Fibroblast of lung (primary cell): Measurements from ENCODE around the gene SPTB. TPM values are rescaled to one million over a fixed set of nuclear protein-coding genes. Genes with fewer than 3 reads are reported as not detected.

ENCODE experiments used
- DNase-seq, 2 donors: peaks; one replicate each; pipeline versions ENCODE4 v3.0.0 to v3.0.0-alpha.2; 2010; ENCODE audit warnings: low read depth in 2 of 2
- H2AFZ ChIP-seq: 2 replicates; pipeline ENCODE4 v1.5.1; 2012; ENCODE audit warnings: low read length, control low read depth, inconsistent platforms
- H3K27ac ChIP-seq: 2 replicates; pipeline ENCODE4 v1.5.1; 2011; ENCODE audit warnings: low read length, control low read depth; ENCODE audit not compliant: insufficient read depth
- H3K27me3 ChIP-seq: 2 replicates; pipeline ENCODE4 v1.5.1; 2011; ENCODE audit warnings: mild to moderate bottlenecking, low read length; ENCODE audit not compliant: control insufficient read depth, insufficient read depth
- H3K36me3 ChIP-seq: 2 replicates; pipeline ENCODE4 v1.5.1; 2011; ENCODE audit warnings: low read length; ENCODE audit not compliant: control insufficient read depth, insufficient read depth
- H3K4me1 ChIP-seq: 2 replicates; pipeline ENCODE4 v1.5.1; 2011; ENCODE audit warnings: low read length; ENCODE audit not compliant: control insufficient read depth, insufficient read depth; ENCODE audit errors: extremely low read depth
- H3K4me2 ChIP-seq: 2 replicates; pipeline ENCODE4 v1.5.1; 2011; ENCODE audit warnings: low read length, control low read depth; ENCODE audit not compliant: insufficient read depth; ENCODE audit errors: extremely low read depth
- H3K4me3 ChIP-seq, 4 experiments: fragments of 200-600 bp in 1 of 4; sonication (generic) in 1 of 4; replicated peaks in 1 of 4; 2 replicates each; pipeline ENCODE4 v1.5.1; 2011 to 2016; ENCODE audit warnings: low read length in 4 of 4, low read depth in 3 of 4, mild to moderate bottlenecking in 3 of 4, control low read depth in 2 of 4, inconsistent platforms in 1 of 4, mixed read lengths in 1 of 4; ENCODE audit not compliant: insufficient read depth in 1 of 4; ENCODE audit errors: control extremely low read depth in 1 of 4
- H3K79me2 ChIP-seq: 2 replicates; pipeline ENCODE4 v1.5.1; 2012; ENCODE audit warnings: mild to moderate bottlenecking, low read length, inconsistent platforms; ENCODE audit not compliant: control insufficient read depth, insufficient read depth
- H3K9ac ChIP-seq: 2 replicates; pipeline ENCODE4 v1.5.1; 2011; ENCODE audit warnings: mild to moderate bottlenecking, low read length, control low read depth; ENCODE audit not compliant: insufficient read depth
- H3K9me3 ChIP-seq: 2 replicates; pipeline ENCODE4 v1.5.1; 2012; ENCODE audit warnings: low read depth, low read length; ENCODE audit not compliant: control insufficient read depth, insufficient read depth
- H4K20me1 ChIP-seq: 2 replicates; pipeline ENCODE4 v1.5.1; 2011; ENCODE audit warnings: low read length; ENCODE audit not compliant: control insufficient read depth, insufficient read depth; ENCODE audit errors: extremely low read depth
- EZH2 ChIP-seq: IDR thresholded peaks from 2 replicates; pipeline ENCODE4 v1.5.1; 2012; ENCODE audit warnings: low read length, control low read depth, mild to moderate bottlenecking; ENCODE audit errors: missing control alignments
- polyA plus RNA-seq, 2 donors: library from polyadenylated mRNA; depleted of rRNA in 1 of 2; stranded (reverse) in 1 of 2; unstranded in 1 of 2; fragments of >200 nt; gene quantifications; 2 replicates each; pipeline ENCODE4 v1.2.1, GENCODE V29; 2011 to 2012; ENCODE audit warnings: missing spikeins in 1 of 2
- total RNA-seq: library from RNA; depleted of rRNA; stranded (reverse); fragments of >200 nt; gene quantifications from 2 replicates; pipeline ENCODE4 v1.2.1, GENCODE V29; 2014
- TF ChIP-seq, protein P1 (sequence below), 2 donors: IDR thresholded peaks in 1 of 2; conservative IDR thresholded peaks in 1 of 2; 1 replicate in 1 of 2; 2 replicates in 1 of 2; pipeline ENCODE4 v1.5.1; 2011 to 2012; ENCODE audit warnings: low read length in 2 of 2, control low read depth in 1 of 2, inconsistent platforms in 1 of 2, low read depth in 1 of 2, mild to moderate bottlenecking in 1 of 2

Gene SPTB
- total and polyA plus RNA-seq, 2 donors (not counting 1 experiment from before 2014, with no cell fraction given) = not detected

DNA sequence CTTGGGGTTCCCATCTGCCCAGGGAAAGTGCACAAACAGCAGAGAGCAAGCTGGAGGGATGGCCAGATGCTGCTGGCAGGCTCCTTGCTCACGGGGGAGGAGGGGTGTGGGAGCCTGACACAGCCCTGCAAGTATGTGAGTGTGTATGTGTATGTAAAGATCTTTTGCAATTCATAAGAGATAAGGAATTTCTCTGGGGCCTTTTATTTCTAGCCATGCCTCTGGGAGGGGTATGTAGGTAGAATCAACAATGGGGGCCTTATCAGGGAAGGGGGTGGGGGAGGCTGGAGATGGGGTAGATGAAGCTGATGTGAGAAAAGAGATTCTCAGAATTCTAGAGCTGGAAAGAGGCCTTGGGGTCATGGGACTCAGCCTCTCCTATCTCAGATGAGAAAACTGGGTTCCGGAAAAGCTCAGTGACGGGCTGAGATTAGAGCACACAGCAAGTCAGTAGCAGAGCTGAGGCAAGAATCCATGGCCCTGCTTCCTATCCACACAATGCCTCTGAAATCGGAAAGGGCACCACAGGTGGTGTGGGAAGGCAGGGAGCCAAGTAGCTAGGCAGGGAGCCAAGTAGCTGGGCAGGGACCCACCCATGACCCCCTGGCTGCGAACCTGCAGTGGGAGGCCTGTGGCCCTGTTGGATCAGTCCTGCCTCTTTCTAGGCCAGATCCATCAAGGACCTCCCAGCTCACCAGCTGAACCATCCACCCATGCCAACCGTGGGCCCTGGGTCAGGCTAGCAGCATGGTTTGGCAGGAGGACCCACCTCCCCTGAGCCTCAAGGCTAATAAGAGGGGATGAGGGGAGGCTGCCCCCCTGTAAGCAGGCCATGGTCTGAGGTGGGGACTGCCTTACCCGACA, 120.8 kb downstream of the SPTB start:
- H3K27me3 ChIP-seq = peaks cover 9% of the 10 kb centered on the region
- no peaks in the 10 kb centered on the region for H4K20me1 ChIP-seq
- no peak overlapping the region for H3K4me2 ChIP-seq
- H2AFZ ChIP-seq = no peak overlapping the region
- TF ChIP-seq EZH2 = no peak
- TF ChIP-seq, protein P1, sequence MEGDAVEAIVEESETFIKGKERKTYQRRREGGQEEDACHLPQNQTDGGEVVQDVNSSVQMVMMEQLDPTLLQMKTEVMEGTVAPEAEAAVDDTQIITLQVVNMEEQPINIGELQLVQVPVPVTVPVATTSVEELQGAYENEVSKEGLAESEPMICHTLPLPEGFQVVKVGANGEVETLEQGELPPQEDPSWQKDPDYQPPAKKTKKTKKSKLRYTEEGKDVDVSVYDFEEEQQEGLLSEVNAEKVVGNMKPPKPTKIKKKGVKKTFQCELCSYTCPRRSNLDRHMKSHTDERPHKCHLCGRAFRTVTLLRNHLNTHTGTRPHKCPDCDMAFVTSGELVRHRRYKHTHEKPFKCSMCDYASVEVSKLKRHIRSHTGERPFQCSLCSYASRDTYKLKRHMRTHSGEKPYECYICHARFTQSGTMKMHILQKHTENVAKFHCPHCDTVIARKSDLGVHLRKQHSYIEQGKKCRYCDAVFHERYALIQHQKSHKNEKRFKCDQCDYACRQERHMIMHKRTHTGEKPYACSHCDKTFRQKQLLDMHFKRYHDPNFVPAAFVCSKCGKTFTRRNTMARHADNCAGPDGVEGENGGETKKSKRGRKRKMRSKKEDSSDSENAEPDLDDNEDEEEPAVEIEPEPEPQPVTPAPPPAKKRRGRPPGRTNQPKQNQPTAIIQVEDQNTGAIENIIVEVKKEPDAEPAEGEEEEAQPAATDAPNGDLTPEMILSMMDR (conservative IDR thresholded peaks at IDR 0.05 in 1 of 2, IDR thresholded peaks at IDR 0.05 in 1 of 2; ENCODE audit: low read depth in 1 of 2, low read length in 2 of 2) = no peak
- no peak overlapping the region for H3K4me3 ChIP-seq
- H3K27ac ChIP-seq = peak overlapping the region; percentile 34
- H3K9ac ChIP-seq = no peak overlapping the region
- DNase-seq = peak; percentile 93 to 97
- peaks cover 28% of the 10 kb centered on the region for H3K4me1 ChIP-seq
- no peaks in the 10 kb centered on the region for H3K36me3 ChIP-seq
- no peaks in the 10 kb centered on the region for H3K79me2 ChIP-seq
- no peaks in the 10 kb centered on the region for H3K9me3 ChIP-seq

DNA sequence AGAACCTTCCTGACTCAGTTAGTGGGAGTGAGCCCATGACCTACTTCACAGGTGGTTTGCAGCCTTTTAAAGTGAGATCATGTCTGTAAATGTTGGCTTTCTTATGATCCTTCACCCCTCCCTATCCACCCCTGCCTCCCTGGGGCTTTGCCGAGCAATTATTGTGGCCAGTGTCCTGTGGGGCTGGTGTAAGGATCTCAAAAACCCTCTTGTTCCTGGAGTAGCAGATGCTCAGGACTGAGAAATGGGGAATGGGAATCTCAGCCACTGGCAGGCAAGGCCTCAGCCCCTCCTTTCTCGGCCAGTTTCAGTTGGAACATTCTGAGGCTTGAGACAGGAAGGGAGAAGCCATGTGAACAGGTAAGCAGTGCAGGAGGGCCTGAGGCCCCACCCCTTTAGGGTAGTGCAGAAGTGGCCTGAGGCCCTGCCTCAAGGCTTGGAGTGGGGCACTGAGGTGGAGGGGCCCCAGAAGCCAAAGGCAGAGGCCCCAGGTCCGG, 121.6 kb downstream of the SPTB start:
- peak; percentile 6 to 88 for DNase-seq
- Histone ChIP-seq H3K27ac (peak overlapping the region; percentile 34), H3K27me3 (peaks cover 9% of the 10 kb centered on the region), H3K4me2 (peak overlapping the region; percentile 48), H3K9ac (no peak overlapping the region), H3K79me2 (no peaks in the 10 kb centered on the region), H3K36me3 (no peaks in the 10 kb centered on the region), H4K20me1 (no peaks in the 10 kb centered on the region), H3K9me3 (no peaks in the 10 kb centered on the region), H3K4me3 (no peak overlapping the region), H3K4me1 (peaks cover 28% of the 10 kb centered on the region), H2AFZ (no peak overlapping the region)
- no peak for TF ChIP-seq EZH2
- TF ChIP-seq, protein P1 (conservative IDR thresholded peaks at IDR 0.05 in 1 of 2, IDR thresholded peaks at IDR 0.05 in 1 of 2; ENCODE audit: low read depth in 1 of 2, low read length in 2 of 2) = no peak

DNA sequence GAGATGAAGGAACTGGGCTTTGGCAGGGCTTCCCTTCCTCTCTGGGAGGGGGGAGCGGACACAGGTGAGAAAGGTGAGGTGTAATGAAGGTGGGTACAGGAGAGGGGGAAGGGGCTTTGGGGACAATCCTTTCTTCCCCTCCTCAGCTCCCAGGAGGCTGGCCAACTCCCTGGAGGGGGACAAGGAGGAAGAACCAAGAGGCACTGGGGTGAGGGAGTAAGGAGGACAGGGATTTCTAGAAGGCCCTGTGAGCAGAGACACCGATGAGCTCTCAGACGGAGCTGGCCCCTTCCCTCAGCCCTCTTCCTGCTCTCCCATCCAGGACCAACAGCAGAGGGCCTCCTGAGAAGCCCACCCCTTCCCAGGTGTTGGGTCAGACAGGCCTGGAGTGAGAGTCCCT, 122.1 kb downstream of the SPTB start:
- Histone ChIP-seq H3K4me2 (no peak overlapping the region), H3K4me1 (peaks cover 27% of the 10 kb centered on the region), H3K79me2 (no peaks in the 10 kb centered on the region), H3K27me3 (peaks cover 9% of the 10 kb centered on the region), H3K9ac (no peak overlapping the region), H3K27ac (no peak overlapping the region), H3K9me3 (no peaks in the 10 kb centered on the region), H4K20me1 (no peaks in the 10 kb centered on the region), H3K36me3 (no peaks in the 10 kb centered on the region), H3K4me3 (no peak overlapping the region), H2AFZ (no peak overlapping the region)
- no peak for TF ChIP-seq EZH2
- TF ChIP-seq, protein P1 (conservative IDR thresholded peaks at IDR 0.05 in 1 of 2, IDR thresholded peaks at IDR 0.05 in 1 of 2; ENCODE audit: low read depth in 1 of 2, low read length in 2 of 2) = no peak
- no peak for DNase-seq
